HepG2 (cell line): ENCODE data around the gene MAPK13. TPM values are rescaled to one million over a fixed set of nuclear protein-coding genes. Genes with fewer than 3 reads are reported as not detected.
A peak's percentile ranks its signal among the peaks of the same experiment; 100 is the strongest.

Experiments
- AHR ChIP-seq: IDR thresholded peaks from 2 replicates; pipeline ENCODE4 v1.6.1; 2018; ENCODE audit warnings: missing genetic modification reagents, missing compliant biosample characterization
- EP300 ChIP-seq, 3 experiments: sonication (generic) in 1 of 3; formaldehyde crosslinking in 1 of 3; IDR thresholded peaks; 2 replicates each; pipeline versions ENCODE4 v1.5.1 to v1.6.1; 2011 to 2020; ENCODE audit warnings: low read depth in 2 of 3, low read length in 2 of 3, borderline replicate concordance in 1 of 3, improper control_type of control experiment in 1 of 3, mild to moderate bottlenecking in 1 of 3, missing genetic modification reagents in 1 of 3, moderate library complexity in 1 of 3
- FLYWCH1 ChIP-seq: sonication (generic); formaldehyde crosslinking; IDR thresholded peaks from 2 replicates; pipeline ENCODE4 v1.8.1; 2023; ENCODE audit warnings: mild to moderate bottlenecking, missing genetic modification reagents
- GTF2F1 ChIP-seq: fragments of 150-350 bp; IDR thresholded peaks from 2 replicates; pipeline ENCODE4 v1.6.1; 2014; ENCODE audit warnings: low read length
- IKZF4 ChIP-seq: sonication (generic); formaldehyde crosslinking; IDR thresholded peaks from 2 replicates; pipeline ENCODE4 v1.5.1; 2020; ENCODE audit warnings: borderline replicate concordance, mild to moderate bottlenecking, low read depth, missing genetic modification reagents; ENCODE audit errors: not compliant biosample characterization
- JUNB ChIP-seq: sonication (generic); formaldehyde crosslinking; IDR thresholded peaks from 2 replicates; pipeline ENCODE4 v1.8.0; 2022; ENCODE audit warnings: missing genetic modification reagents, mild to moderate bottlenecking, borderline replicate concordance
- NFRKB ChIP-seq: fragments of 450-650 bp; IDR thresholded peaks from 2 replicates; pipeline ENCODE4 v1.6.1; 2017
- PHF8 ChIP-seq: sonication (generic); formaldehyde crosslinking; IDR thresholded peaks from 2 replicates; pipeline ENCODE4 v1.5.0; 2020; ENCODE audit warnings: missing genetic modification reagents
- POLR2A ChIP-seq, 2 experiments: IDR thresholded peaks; 2 replicates each; pipeline ENCODE4 v1.6.1; 2011; ENCODE audit warnings: low read depth in 2 of 2, low read length in 2 of 2, mild to moderate bottlenecking in 1 of 2, moderate library complexity in 1 of 2; ENCODE audit not compliant: insufficient read depth in 1 of 2
- SMAD9 ChIP-seq: sonication (generic); formaldehyde crosslinking; IDR thresholded peaks from 2 replicates; pipeline ENCODE4 v1.5.1; 2020; ENCODE audit warnings: mild to moderate bottlenecking, missing genetic modification reagents
- U2AF1 ChIP-seq: fragments of 200-400 bp; formaldehyde crosslinking; optimal IDR thresholded peaks from 2 replicates; pipeline ENCODE3; 2017; ENCODE audit warnings: mild to moderate bottlenecking, low read depth, low read length
- ZNF264 ChIP-seq: sonication (generic); formaldehyde crosslinking; IDR thresholded peaks from 2 replicates; pipeline ENCODE4 v1.4.0; 2020; ENCODE audit warnings: missing genetic modification reagents
- ZNF335 ChIP-seq: sonication (generic); formaldehyde crosslinking; IDR thresholded peaks from 2 replicates; pipeline ENCODE4 v1.4.0; 2020; ENCODE audit warnings: missing genetic modification reagents
- ZNF441 ChIP-seq: sonication (generic); formaldehyde crosslinking; IDR thresholded peaks from 2 replicates; pipeline ENCODE4 v1.7.0; 2021; ENCODE audit warnings: missing genetic modification reagents, borderline replicate concordance
- ZNF552 ChIP-seq: sonication (generic); formaldehyde crosslinking; IDR thresholded peaks from 2 replicates; pipeline ENCODE4 v1.9.0; 2022; ENCODE audit warnings: missing genetic modification reagents, mild to moderate bottlenecking, borderline replicate concordance
- ZNF713 ChIP-seq: sonication (generic); formaldehyde crosslinking; IDR thresholded peaks from 2 replicates; pipeline ENCODE4 v1.4.0; 2020; ENCODE audit warnings: mild to moderate bottlenecking, missing genetic modification reagents
- ZNF841 ChIP-seq: sonication (generic); formaldehyde crosslinking; IDR thresholded peaks from 2 replicates; pipeline ENCODE4 v1.8.1; 2023; ENCODE audit warnings: missing genetic modification reagents, borderline replicate concordance
- ZSCAN30 ChIP-seq: sonication (generic); formaldehyde crosslinking; IDR thresholded peaks from 2 replicates; pipeline ENCODE4 v1.5.0; 2020; ENCODE audit warnings: mild to moderate bottlenecking, missing genetic modification reagents
- polyA plus RNA-seq, 8 experiments: library from polyadenylated mRNA; depleted of rRNA in 3 of 8; stranded (reverse) in 7 of 8; unstranded in 1 of 8; fragments of >200 nt; fragmentation: Illumina TruSeq in 4 of 8; extraction: Trizol in 4 of 8; gene quantifications; 2 replicates each; pipeline versions ENCODE4 v1.2.1 to v1.2.3, GENCODE V29; 2011 to 2016; ENCODE audit warnings: low read depth in 4 of 8, missing spikeins in 1 of 8, mixed read lengths in 1 of 8; ENCODE audit not compliant: insufficient read depth in 1 of 8
- total RNA-seq, 5 experiments: library from RNA; depleted of rRNA; stranded (reverse); fragments of >200 nt; fragmentation: Illumina TruSeq; extraction: Trizol; gene quantifications; 2 replicates each; pipeline ENCODE4 v1.2.3, GENCODE V29; 2016; ENCODE audit warnings: low read depth in 1 of 5
- TF ChIP-seq, protein P1 (sequence below): IDR thresholded peaks from 2 replicates; pipeline ENCODE4 v1.6.1; 2012; ENCODE audit warnings: low read depth, low read length, improper control_type of control experiment
- TF ChIP-seq, protein P2 (sequence below): sonication (generic); formaldehyde crosslinking; IDR thresholded peaks from 2 replicates; pipeline ENCODE4 v1.4.0; 2020; ENCODE audit warnings: mild to moderate bottlenecking, low read depth, missing genetic modification reagents
- TF ChIP-seq, protein P3 (sequence below): sonication (generic); formaldehyde crosslinking; IDR thresholded peaks from 2 replicates; pipeline ENCODE4 v1.4.0; 2020; ENCODE audit warnings: missing genetic modification reagents; ENCODE audit errors: not compliant biosample characterization
- TF ChIP-seq, protein P4 (sequence below): sonication (generic); formaldehyde crosslinking; IDR thresholded peaks from 2 replicates; pipeline ENCODE4 v1.9.0; 2021; ENCODE audit warnings: missing genetic modification reagents, borderline replicate concordance
- TF ChIP-seq, protein P5 (sequence below): sonication (generic); formaldehyde crosslinking; conservative IDR thresholded peaks from 2 replicates; pipeline ENCODE4 v1.4.0; 2020; ENCODE audit warnings: missing genetic modification reagents

Gene MAPK13
- total and polyA plus RNA-seq, 2 of the 13 experiments (the other 11 are each of a cell fraction or from before 2014, with no cell fraction given): 12.7 to 43.4 TPM

DNA sequence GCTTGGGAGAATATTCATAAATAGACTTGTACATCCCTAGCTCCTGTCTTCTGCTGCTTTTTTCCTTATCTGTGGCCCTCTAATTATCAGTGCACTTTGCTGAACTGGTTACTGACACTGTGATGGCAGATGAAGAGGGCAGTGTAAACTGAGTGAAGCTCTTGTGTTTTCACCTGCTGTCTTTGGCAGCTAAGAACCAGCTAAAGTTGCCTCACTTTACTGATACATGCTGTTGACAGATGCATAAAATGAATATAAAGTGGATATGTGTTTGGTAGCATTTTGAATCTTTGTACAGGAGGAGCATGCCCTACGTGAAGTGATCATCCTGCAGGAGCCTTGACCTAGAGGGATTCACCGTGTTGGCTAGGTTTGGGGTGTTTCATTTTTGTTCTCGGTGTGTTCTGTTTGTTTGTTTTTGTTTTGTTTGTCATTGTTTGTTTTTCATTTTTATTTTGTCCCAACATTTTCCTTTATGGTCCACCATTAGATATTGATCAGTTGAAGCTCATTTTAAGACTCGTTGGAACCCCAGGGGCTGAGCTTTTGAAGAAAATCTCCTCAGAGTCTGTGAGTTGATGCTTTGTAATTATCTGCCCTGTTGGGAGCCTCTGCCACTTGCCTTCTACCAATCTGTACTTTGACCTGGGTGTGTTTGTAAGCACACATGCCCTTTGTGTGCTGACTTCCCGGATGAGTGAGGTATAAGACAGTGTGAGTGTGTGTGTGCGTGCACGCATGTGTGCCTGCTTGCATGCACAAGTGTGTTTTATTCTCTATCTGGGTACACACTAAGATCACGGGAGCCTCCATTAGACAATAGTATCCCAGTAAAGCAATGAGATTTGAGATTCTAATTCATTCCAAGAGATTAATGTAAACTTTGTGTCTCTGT is 34.6 kb upstream of the MAPK13 start (continued):
- TF ChIP-seq EP300 (IDR thresholded peaks at IDR 0.05; ENCODE audit: low read depth in 2 of 2, low read length in 2 of 2): peak; percentile 91 to 93
- TF ChIP-seq EP300 (CRISPR knock-in tag; IDR thresholded peaks at IDR 0.05; ENCODE audit: borderline replicate concordance): peak; percentile 95
- TF ChIP-seq PHF8 (CRISPR knock-in tag): peak; percentile 51; the same call in 1 of the 2 replicates
- peak; percentile 58; the same call in 1 of the 2 replicates for TF ChIP-seq ZNF264 (CRISPR knock-in tag)
- TF ChIP-seq SMAD9 (CRISPR knock-in tag): no peak
- TF ChIP-seq, protein P1, sequence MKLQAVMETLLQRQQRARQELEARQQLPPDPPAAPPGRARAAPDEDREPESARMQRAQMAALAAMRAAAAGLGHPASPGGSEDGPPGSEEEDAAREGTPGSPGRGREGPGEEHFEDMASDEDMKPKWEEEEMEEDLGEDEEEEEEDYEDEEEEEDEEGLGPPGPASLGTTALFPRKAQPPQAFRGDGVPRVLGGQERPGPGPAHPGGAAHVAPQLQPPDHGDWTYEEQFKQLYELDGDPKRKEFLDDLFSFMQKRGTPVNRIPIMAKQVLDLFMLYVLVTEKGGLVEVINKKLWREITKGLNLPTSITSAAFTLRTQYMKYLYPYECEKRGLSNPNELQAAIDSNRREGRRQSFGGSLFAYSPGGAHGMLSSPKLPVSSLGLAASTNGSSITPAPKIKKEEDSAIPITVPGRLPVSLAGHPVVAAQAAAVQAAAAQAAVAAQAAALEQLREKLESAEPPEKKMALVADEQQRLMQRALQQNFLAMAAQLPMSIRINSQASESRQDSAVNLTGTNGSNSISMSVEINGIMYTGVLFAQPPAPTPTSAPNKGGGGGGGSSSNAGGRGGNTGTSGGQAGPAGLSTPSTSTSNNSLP: peak; percentile 50; the same call in 1 of the 2 replicates
- TF ChIP-seq AHR (CRISPR knock-in tag): peak; percentile 97; the same call in 1 of the 2 replicates
- 0 out of 2 replicates have a peak, but pooled peaks have one; percentile 43 for TF ChIP-seq ZNF441 (CRISPR knock-in tag)
- TF ChIP-seq IKZF4: no peak
- TF ChIP-seq, protein P2, sequence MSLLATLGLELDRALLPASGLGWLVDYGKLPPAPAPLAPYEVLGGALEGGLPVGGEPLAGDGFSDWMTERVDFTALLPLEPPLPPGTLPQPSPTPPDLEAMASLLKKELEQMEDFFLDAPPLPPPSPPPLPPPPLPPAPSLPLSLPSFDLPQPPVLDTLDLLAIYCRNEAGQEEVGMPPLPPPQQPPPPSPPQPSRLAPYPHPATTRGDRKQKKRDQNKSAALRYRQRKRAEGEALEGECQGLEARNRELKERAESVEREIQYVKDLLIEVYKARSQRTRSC (CRISPR knock-in tag): no peak
- TF ChIP-seq GTF2F1: no peak
- TF ChIP-seq ZSCAN30: 0 out of 2 replicates have a peak, but pooled peaks have one; percentile 35
- no peak for TF ChIP-seq NFRKB
- TF ChIP-seq, protein P3, sequence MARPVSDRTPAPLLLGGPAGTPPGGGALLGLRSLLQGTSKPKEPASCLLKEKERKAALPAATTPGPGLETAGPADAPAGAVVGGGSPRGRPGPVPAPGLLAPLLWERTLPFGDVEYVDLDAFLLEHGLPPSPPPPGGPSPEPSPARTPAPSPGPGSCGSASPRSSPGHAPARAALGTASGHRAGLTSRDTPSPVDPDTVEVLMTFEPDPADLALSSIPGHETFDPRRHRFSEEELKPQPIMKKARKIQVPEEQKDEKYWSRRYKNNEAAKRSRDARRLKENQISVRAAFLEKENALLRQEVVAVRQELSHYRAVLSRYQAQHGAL (CRISPR knock-in tag): no peak
- TF ChIP-seq ZNF841: peak; percentile 52; the same call in 1 of the 2 replicates
- no peak for TF ChIP-seq ZNF552 (CRISPR knock-in tag)
- peak; percentile 30; the same call in 1 of the 2 replicates for TF ChIP-seq JUNB (CRISPR knock-in tag)
- TF ChIP-seq, protein P4, sequence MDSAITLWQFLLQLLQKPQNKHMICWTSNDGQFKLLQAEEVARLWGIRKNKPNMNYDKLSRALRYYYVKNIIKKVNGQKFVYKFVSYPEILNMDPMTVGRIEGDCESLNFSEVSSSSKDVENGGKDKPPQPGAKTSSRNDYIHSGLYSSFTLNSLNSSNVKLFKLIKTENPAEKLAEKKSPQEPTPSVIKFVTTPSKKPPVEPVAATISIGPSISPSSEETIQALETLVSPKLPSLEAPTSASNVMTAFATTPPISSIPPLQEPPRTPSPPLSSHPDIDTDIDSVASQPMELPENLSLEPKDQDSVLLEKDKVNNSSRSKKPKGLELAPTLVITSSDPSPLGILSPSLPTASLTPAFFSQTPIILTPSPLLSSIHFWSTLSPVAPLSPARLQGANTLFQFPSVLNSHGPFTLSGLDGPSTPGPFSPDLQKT (CRISPR knock-in tag): no peak
- peak; percentile 37 for TF ChIP-seq U2AF1
- TF ChIP-seq ZNF713: peak; percentile 69; the same call in 1 of the 2 replicates
- no peak for TF ChIP-seq FLYWCH1
- peak; percentile 53 to 58 for TF ChIP-seq POLR2A (IDR thresholded peaks at IDR 0.05; ENCODE audit: insufficient read depth in 1 of 2, low read depth in 2 of 2, low read length in 2 of 2)
- no peak; the same call in none of the 2 replicates for TF ChIP-seq ZNF335 (CRISPR knock-in tag)
- TF ChIP-seq, protein P5, sequence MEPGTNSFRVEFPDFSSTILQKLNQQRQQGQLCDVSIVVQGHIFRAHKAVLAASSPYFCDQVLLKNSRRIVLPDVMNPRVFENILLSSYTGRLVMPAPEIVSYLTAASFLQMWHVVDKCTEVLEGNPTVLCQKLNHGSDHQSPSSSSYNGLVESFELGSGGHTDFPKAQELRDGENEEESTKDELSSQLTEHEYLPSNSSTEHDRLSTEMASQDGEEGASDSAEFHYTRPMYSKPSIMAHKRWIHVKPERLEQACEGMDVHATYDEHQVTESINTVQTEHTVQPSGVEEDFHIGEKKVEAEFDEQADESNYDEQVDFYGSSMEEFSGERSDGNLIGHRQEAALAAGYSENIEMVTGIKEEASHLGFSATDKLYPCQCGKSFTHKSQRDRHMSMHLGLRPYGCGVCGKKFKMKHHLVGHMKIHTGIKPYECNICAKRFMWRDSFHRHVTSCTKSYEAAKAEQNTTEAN (CRISPR knock-in tag): peak; percentile 100
